A549 (cell line): Measurements from ENCODE around the gene PCDHGC4. TPM values are rescaled to one million over a fixed set of nuclear protein-coding genes. Genes with fewer than 3 reads are reported as not detected.
A peak's percentile ranks its signal among the peaks of the same experiment; 100 is the strongest.

Experiments
- ATAC-seq, 2 experiments: fragments of 200-7000 bp in 1 of 2; fragments of >200 bp in 1 of 2; cut with Nextera tagmentation in 1 of 2; cut with Tn5 transposase in 1 of 2; 3 replicates each; pipeline versions ENCODE4 v1.8.0 to v1.9.1; 2018 to 2020; ENCODE audit warnings: mild to moderate bottlenecking in 1 of 2, moderate library complexity in 1 of 2
- CTCF ChIA-PET: fragments of 300-600 bp; sonication (Branson Sonifier 250); formaldehyde crosslinking; extraction: SDS; loops from one replicate; lab custom pipeline; 2021; ENCODE audit warnings: antibody characterized with exemption, inconsistent platforms; lab: Yijun Ruan, JAX
- POLR2A ChIA-PET: fragments of 350-600 bp; formaldehyde crosslinking; extraction: SDS; loops from one replicate; lab custom pipeline; 2021; ENCODE audit warnings: antibody characterized with exemption, inconsistent platforms; lab: Yijun Ruan, JAX
- DNase-seq, 2 experiments: peaks; one replicate each; pipeline versions ENCODE4 v3.0.0 to v3.0.0-alpha.2; 2011 to 2016; ENCODE audit warnings: low read depth in 1 of 2, low spot score in 1 of 2
- FAIRE-seq: peaks from 2 replicates; lab custom pipeline; 2011; peaks lifted over from hg19 to GRCh38; lab: Jason Lieb, UNC
- H3K27ac ChIP-seq, 2 experiments: fragments of >200 bp; sonication (Bioruptor Twin); formaldehyde crosslinking; 3 replicates each; pipeline ENCODE4 v1.5.1; 2016 to 2017
- H3K4me1 ChIP-seq: fragments of >200 bp; sonication (Bioruptor Twin); formaldehyde crosslinking; 3 replicates; pipeline ENCODE4 v1.6.1; 2016
- H3K4me2 ChIP-seq: fragments of >200 bp; sonication (Bioruptor Twin); formaldehyde crosslinking; 3 replicates; pipeline ENCODE4 v1.6.1; 2016
- H3K4me3 ChIP-seq: fragments of >200 bp; sonication (Bioruptor Twin); formaldehyde crosslinking; 3 replicates; pipeline ENCODE4 v1.5.1; 2016
- H3K9me3 ChIP-seq: fragments of >200 bp; sonication (Bioruptor Twin); formaldehyde crosslinking; 3 replicates; pipeline ENCODE4 v1.6.1; 2016
- BHLHE40 ChIP-seq: IDR thresholded peaks from 2 replicates; pipeline ENCODE4 v1.6.1; 2012; ENCODE audit warnings: low read depth, low read length, inconsistent platforms
- CBX8 ChIP-seq: fragments of 200-600 bp; sonication (generic); IDR thresholded peaks from 2 replicates; pipeline ENCODE4 v1.6.1; 2016
- CHD2 ChIP-seq: fragments of 150-350 bp; IDR thresholded peaks from 2 replicates; pipeline ENCODE4 v1.6.1; 2014; ENCODE audit warnings: low read length; ENCODE audit not compliant: partially characterized antibody
- EHF ChIP-seq: fragments of 250-450 bp; sonication (Bioruptor Pico); IDR thresholded peaks from 2 replicates; pipeline ENCODE4 v1.5.0; 2020; ENCODE audit warnings: mild to moderate bottlenecking
- EHMT2 ChIP-seq: fragments of 200-600 bp; sonication (generic); IDR thresholded peaks from 2 replicates; pipeline ENCODE4 v1.6.1; 2016; ENCODE audit warnings: antibody characterized with exemption, low read depth, mild to moderate bottlenecking, moderate library complexity
- ESRRA ChIP-seq: fragments of 150-350 bp; IDR thresholded peaks from 2 replicates; pipeline ENCODE4 v1.6.1; 2014; ENCODE audit warnings: mild to moderate bottlenecking, low read length, borderline replicate concordance
- FOSL2 ChIP-seq, 2 experiments: fragments of 450-650 bp in 1 of 2; fragments of >200 bp in 1 of 2; sonication (Bioruptor Twin) in 1 of 2; formaldehyde crosslinking; IDR thresholded peaks; 2 replicates each; pipeline versions ENCODE4 v1.5.0 to v1.6.1; 2016 to 2020; ENCODE audit warnings: mild to moderate bottlenecking in 1 of 2, moderate library complexity in 1 of 2
- HDAC2 ChIP-seq: fragments of 200-600 bp; sonication (generic); IDR thresholded peaks from 2 replicates; pipeline ENCODE4 v1.6.1; 2016
- HOXA7 ChIP-seq: fragments of 250-450 bp; sonication (Bioruptor Pico); IDR thresholded peaks from 2 replicates; pipeline ENCODE4 v1.5.0; 2020; ENCODE audit warnings: mild to moderate bottlenecking, moderate library complexity
- HOXB5 ChIP-seq: fragments of 250-450 bp; sonication (Bioruptor Pico); IDR thresholded peaks from 2 replicates; pipeline ENCODE4 v1.5.0; 2020; ENCODE audit warnings: mild to moderate bottlenecking, moderate library complexity
- JUN ChIP-seq, 2 experiments: fragments of >200 bp; sonication (Bioruptor Twin); formaldehyde crosslinking; IDR thresholded peaks; 2 replicates in 1 of 2; 3 replicates in 1 of 2; pipeline ENCODE4 v1.6.1; 2016 to 2017
- JUNB ChIP-seq: fragments of >200 bp; sonication (Bioruptor Twin); formaldehyde crosslinking; IDR thresholded peaks from 2 replicates; pipeline ENCODE4 v1.6.1; 2016
- KDM1A ChIP-seq: fragments of 200-600 bp; sonication (generic); IDR thresholded peaks from 2 replicates; pipeline ENCODE4 v1.6.1; 2016; ENCODE audit warnings: low read depth, mild to moderate bottlenecking
- MAFK ChIP-seq: fragments of 450-650 bp; IDR thresholded peaks from 2 replicates; pipeline ENCODE4 v1.6.1; 2014; ENCODE audit not compliant: partially characterized antibody
- MAZ ChIP-seq: fragments of 150-350 bp; IDR thresholded peaks from 2 replicates; pipeline ENCODE4 v1.6.1; 2014; ENCODE audit warnings: antibody characterized with exemption, low read depth, low read length, borderline replicate concordance
- NPAS2 ChIP-seq: fragments of 250-450 bp; sonication (Bioruptor Pico); IDR thresholded peaks from 2 replicates; pipeline ENCODE4 v1.8.0; 2022; ENCODE audit warnings: mild to moderate bottlenecking, moderate library complexity, borderline replicate concordance
- POLR2A ChIP-seq: IDR thresholded peaks from 2 replicates; pipeline ENCODE4 v1.6.1; 2012; ENCODE audit warnings: mild to moderate bottlenecking, low read length
- ZNF302 ChIP-seq: fragments of 250-450 bp; sonication (Bioruptor Pico); IDR thresholded peaks from 2 replicates; pipeline ENCODE4 v1.9.0; 2021; ENCODE audit warnings: inconsistent platforms, mild to moderate bottlenecking, moderate library complexity
- ZSCAN20 ChIP-seq: fragments of 250-450 bp; sonication (Bioruptor Pico); IDR thresholded peaks from 2 replicates; pipeline ENCODE4 v1.8.0; 2022; ENCODE audit warnings: mild to moderate bottlenecking, moderate library complexity
- WGBS: methylation state at CpG from one replicate; pipeline ENCODE4 v1.1.6; 2017; ENCODE audit errors: missing lambda C conversion rate; 5-methylcytosine and 5-hydroxymethylcytosine counted together
- polyA plus RNA-seq, 4 experiments: library from polyadenylated mRNA; depleted of rRNA in 3 of 4; stranded (reverse); fragments of >200 nt; fragmentation: RNase III in 1 of 4; extraction: RNeasy Plus Mini Kit Qiagen cat#74134 plus additional on column Dnase treatment in 1 of 4; gene quantifications; 2 replicates in 3 of 4; 3 replicates in 1 of 4; pipeline ENCODE4 v1.2.3, GENCODE V29; 2011 to 2017
- TF ChIP-seq, protein P1 (sequence below): IDR thresholded peaks from 2 replicates; pipeline ENCODE4 v1.6.1; 2012
- TF ChIP-seq, protein P2 (sequence below): IDR thresholded peaks from 2 replicates; pipeline ENCODE4 v1.6.1; 2012
- TF ChIP-seq, protein P3 (sequence below): fragments of 450-650 bp; IDR thresholded peaks from 2 replicates; pipeline ENCODE4 v1.6.1; 2014; ENCODE audit warnings: antibody characterized with exemption
- TF ChIP-seq, protein P4 (sequence below): fragments of 250-450 bp; sonication (Bioruptor Pico); IDR thresholded peaks from 2 replicates; pipeline ENCODE4 v1.5.0; 2020; ENCODE audit warnings: low read depth, mild to moderate bottlenecking, moderate library complexity

The PCDHGC4 gene
- polyA plus RNA-seq, 2 of the 4 experiments (the other 2 are of a cell fraction): 0.06 TPM; not detected in 1

DNA sequence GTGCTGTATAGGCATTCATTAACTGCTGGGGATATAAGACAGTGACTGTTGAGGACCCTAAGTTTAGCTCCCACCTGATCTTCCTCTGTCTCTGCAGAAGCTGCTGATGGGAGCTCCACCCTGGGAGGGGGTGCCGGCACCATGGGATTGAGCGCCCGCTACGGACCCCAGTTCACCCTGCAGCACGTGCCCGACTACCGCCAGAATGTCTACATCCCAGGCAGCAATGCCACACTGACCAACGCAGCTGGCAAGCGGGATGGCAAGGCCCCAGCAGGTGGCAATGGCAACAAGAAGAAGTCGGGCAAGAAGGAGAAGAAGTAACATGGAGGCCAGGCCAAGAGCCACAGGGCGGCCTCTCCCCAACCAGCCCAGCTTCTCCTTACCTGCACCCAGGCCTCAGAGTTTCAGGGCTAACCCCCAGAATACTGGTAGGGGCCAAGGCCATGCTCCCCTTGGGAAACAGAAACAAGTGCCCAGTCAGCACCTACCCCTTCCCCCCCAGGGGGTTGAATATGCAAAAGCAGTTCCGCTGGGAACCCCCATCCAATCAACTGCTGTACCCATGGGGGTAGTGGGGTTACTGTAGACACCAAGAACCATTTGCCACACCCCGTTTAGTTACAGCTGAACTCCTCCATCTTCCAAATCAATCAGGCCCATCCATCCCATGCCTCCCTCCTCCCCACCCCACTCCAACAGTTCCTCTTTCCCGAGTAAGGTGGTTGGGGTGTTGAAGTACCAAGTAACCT is 26.2 kb downstream of the PCDHGC4 start:
- 96% methylated on average over 14 of the region's 14 CpGs for WGBS
- FAIRE-seq: no peak
- TF ChIP-seq, protein P1, sequence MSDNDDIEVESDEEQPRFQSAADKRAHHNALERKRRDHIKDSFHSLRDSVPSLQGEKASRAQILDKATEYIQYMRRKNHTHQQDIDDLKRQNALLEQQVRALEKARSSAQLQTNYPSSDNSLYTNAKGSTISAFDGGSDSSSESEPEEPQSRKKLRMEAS: no peak
- TF ChIP-seq EHF (no peak), BHLHE40 (no peak), MAZ (no peak), HOXB5 (CRISPR knock-in tag) (no peak), KDM1A (no peak), CBX8 (no peak), CHD2 (no peak), MAFK (no peak)
- TF ChIP-seq, protein P2, sequence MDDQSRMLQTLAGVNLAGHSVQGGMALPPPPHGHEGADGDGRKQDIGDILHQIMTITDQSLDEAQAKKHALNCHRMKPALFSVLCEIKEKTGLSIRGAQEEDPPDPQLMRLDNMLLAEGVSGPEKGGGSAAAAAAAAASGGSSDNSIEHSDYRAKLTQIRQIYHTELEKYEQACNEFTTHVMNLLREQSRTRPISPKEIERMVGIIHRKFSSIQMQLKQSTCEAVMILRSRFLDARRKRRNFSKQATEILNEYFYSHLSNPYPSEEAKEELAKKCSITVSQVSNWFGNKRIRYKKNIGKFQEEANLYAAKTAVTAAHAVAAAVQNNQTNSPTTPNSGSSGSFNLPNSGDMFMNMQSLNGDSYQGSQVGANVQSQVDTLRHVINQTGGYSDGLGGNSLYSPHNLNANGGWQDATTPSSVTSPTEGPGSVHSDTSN: no peak
- Histone ChIP-seq H3K4me1 (no peaks in the 10 kb centered on the region), H3K27ac (no peak overlapping the region), H3K4me3 (no peak overlapping the region), H3K9me3 (no peaks in the 10 kb centered on the region), H3K4me2 (no peak overlapping the region)
- CTCF ChIA-PET: interaction anchor here (0.8 to 15.1 kb wide), 6 partner anchors 13 to 325 kb away, joined by 3 to 163 read pairs (median 4); partner anchors contain the start of genes PCDHGA2 and PCDHGC3
- POLR2A ChIA-PET: no interaction called here
- ATAC-seq: no peak
- DNase-seq: no peak

DNA sequence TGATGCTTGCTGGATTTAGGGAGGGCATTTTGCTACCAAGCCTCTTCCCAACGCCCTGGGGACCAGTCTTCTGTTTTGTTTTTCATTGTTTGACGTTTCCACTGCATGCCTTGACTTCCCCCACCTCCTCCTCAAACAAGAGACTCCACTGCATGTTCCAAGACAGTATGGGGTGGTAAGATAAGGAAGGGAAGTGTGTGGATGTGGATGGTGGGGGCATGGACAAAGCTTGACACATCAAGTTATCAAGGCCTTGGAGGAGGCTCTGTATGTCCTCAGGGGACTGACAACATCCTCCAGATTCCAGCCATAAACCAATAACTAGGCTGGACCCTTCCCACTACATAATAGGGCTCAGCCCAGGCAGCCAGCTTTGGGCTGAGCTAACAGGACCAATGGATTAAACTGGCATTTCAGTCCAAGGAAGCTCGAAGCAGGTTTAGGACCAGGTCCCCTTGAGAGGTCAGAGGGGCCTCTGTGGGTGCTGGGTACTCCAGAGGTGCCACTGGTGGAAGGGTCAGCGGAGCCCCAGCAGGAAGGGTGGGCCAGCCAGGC is 27.0 kb downstream of the PCDHGC4 start:
- no peak for FAIRE-seq
- WGBS: 53% methylated on average over 3 of the region's 4 CpGs
- ChIA-PET CTCF (interaction anchor here (0.9 to 15.1 kb wide), 8 partner anchors 8 to 173 kb away, joined by 4 to 163 read pairs (median 6); partner anchors contain the start of genes PCDHGA10, PCDHGA2 and PCDHGA7), POLR2A (no interaction called here)
- Histone ChIP-seq H3K4me3 (no peak overlapping the region), H3K27ac (no peak overlapping the region), H3K4me2 (no peak overlapping the region), H3K9me3 (no peaks in the 10 kb centered on the region), H3K4me1 (no peaks in the 10 kb centered on the region)
- no peak for DNase-seq
- peak in 1 of 2 experiments; percentile 13; a peak in 2 of 6 replicates for ATAC-seq
- TF ChIP-seq BHLHE40: no peak
- TF ChIP-seq ZNF302 (CRISPR knock-in tag): no peak
- no peak for TF ChIP-seq ZSCAN20 (CRISPR knock-in tag)
- TF ChIP-seq, protein P3, sequence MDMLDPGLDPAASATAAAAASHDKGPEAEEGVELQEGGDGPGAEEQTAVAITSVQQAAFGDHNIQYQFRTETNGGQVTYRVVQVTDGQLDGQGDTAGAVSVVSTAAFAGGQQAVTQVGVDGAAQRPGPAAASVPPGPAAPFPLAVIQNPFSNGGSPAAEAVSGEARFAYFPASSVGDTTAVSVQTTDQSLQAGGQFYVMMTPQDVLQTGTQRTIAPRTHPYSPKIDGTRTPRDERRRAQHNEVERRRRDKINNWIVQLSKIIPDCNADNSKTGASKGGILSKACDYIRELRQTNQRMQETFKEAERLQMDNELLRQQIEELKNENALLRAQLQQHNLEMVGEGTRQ: no peak
- TF ChIP-seq, protein P4, sequence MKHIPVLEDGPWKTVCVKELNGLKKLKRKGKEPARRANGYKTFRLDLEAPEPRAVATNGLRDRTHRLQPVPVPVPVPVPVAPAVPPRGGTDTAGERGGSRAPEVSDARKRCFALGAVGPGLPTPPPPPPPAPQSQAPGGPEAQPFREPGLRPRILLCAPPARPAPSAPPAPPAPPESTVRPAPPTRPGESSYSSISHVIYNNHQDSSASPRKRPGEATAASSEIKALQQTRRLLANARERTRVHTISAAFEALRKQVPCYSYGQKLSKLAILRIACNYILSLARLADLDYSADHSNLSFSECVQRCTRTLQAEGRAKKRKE (CRISPR knock-in tag): no peak
- TF ChIP-seq MAFK: no peak
- TF ChIP-seq POLR2A: no peak
- TF ChIP-seq HOXA7 (CRISPR knock-in tag): no peak
- no peak for TF ChIP-seq ESRRA
- no peak for TF ChIP-seq NPAS2
- TF ChIP-seq JUNB: no peak
- TF ChIP-seq HDAC2: no peak
- no peak for TF ChIP-seq JUN (IDR thresholded peaks at IDR 0.05)
- TF ChIP-seq CBX8: no peak
- TF ChIP-seq EHMT2: no peak
- TF ChIP-seq FOSL2 (IDR thresholded peaks at IDR 0.05): no peak
- no peak for TF ChIP-seq FOSL2 (CRISPR knock-in tag; IDR thresholded peaks at IDR 0.05)
- TF ChIP-seq, all 56 proteins: peak for 0
